ENCODE data around the gene FOXO6. TPM values are rescaled to one million over a fixed set of nuclear protein-coding genes. Genes with fewer than 3 reads are reported as not detected.

The FOXO6 gene
- total and polyA plus RNA-seq, 10 of the 15 experiments (the other 5 are each of a cell fraction or from before 2014, with no cell fraction given): 0.37 TPM; not detected in 9

DNA sequence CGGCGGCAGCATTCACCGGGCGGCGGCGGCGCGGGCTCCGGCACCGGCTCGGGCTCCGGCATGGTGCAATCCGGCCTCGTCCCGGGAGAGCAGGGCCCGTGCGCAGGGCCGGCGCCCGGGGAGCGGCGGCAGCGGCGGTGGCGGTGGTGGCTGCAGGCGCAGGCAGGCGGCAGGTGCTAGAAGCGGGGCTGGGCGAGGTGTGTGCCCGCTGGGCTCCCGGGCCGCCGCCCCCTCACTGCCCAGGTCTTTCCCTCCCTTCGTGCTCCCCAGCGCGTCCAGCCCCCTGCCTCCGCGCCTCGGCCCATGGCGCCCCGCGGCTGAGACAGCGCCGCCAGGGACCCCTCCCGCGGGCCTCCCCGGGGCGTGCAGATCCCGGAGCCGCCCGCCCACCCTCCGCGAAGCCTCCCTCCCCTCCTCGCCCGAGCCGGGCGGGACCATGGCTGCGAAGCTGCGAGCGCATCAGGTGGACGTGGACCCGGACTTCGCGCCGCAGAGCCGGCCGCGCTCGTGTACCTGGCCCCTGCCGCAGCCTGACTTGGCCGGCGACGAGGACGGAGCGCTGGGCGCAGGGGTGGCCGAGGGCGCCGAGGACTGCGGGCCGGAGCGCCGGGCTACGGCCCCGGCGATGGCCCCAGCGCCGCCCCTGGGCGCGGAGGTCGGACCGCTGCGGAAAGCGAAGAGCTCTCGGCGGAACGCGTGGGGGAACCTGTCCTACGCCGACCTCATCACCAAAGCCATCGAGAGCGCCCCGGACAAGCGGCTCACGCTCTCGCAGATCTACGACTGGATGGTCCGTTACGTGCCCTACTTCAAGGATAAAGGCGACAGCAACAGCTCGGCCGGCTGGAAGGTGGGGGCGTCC lies 492 bp downstream of the FOXO6 start:
- in situ Hi-C loops (cut with MboI): no loop called here
- Histone ChIP-seq H3K27ac (ENCODE audit: control insufficient read depth, insufficient read depth) (no peak overlapping the region), H2AFZ (ENCODE audit: control insufficient read depth, low read depth, low read length) (peak overlapping the region; percentile 52), H3K4me2 (ENCODE audit: control insufficient read depth, insufficient read depth) (peak overlapping the region; percentile 83), H3K27me3 (replicated peaks in 1 of 2; ENCODE audit: control insufficient read depth in 2 of 2, insufficient read depth in 2 of 2, low read length in 1 of 2) (peaks cover 10 to 16% of the 10 kb centered on the region in 2 experiments; a peak in 3 of 4 replicates), H3K4me1 (ENCODE audit: control insufficient read depth, insufficient read depth, low read length) (peaks cover 12% of the 10 kb centered on the region), H3K79me2 (ENCODE audit: control insufficient read depth, insufficient read depth, low read length) (no peaks in the 10 kb centered on the region), H3K4me3 (peak overlapping the region; percentile 58), H4K20me1 (ENCODE audit: control insufficient read depth, insufficient read depth) (no peaks in the 10 kb centered on the region), H3K9ac (ENCODE audit: control insufficient read depth, insufficient read depth, low read length) (no peak overlapping the region), H3K36me3 (ENCODE audit: control insufficient read depth in 2 of 2, insufficient read depth in 2 of 2, low read length in 1 of 2) (no peaks in the 10 kb centered on the region), H3K9me3 (replicated peaks; ENCODE audit: control insufficient read depth, insufficient read depth, low read length) (no peaks in the 10 kb centered on the region)
- POLR2A ChIA-PET: interaction anchor here (1.1 kb wide), 1 partner anchor 15 kb away, joined by 3 read pairs; no protein-coding TSS in a partner anchor
- WGBS (ENCODE audit: insufficient coverage, insufficient replicate concordance, low lambda C conversion rate, missing lambda C conversion rate): 1% methylated on average over 80 of the region's 113 CpGs
- CTCF ChIA-PET: interaction anchor here (1.4 to 3.7 kb wide), 6 partner anchors 18 to 59 kb away, joined by 3 to 14 read pairs (median 6); no protein-coding TSS in a partner anchor
- RAD21 ChIA-PET (ENCODE audit: unreplicated experiment): interaction anchor here (0.6 to 2.0 kb wide), 7 partner anchors 11 to 57 kb away, joined by 3 to 15 read pairs (median 3); no protein-coding TSS in a partner anchor
- FAIRE-seq: no peak
- SMC1A ChIA-PET (ENCODE audit: uncharacterized antibody, unreplicated experiment): interaction anchor here (1.0 to 1.3 kb wide), 2 partner anchors 29 to 31 kb away, joined by 3 read pairs; no protein-coding TSS in a partner anchor
- intact Hi-C loops (cut with micrococcal nuclease; ENCODE audit: unreplicated experiment): no loop called here
- no TSS peak for BruUV-seq (replicated peaks)
- DNase-seq (ENCODE audit: low read depth, low spot score): no peak
- ATAC-seq: peak; percentile 8
- TF ChIP-seq TBL1XR1 (IDR thresholded peaks at IDR 0.05; ENCODE audit: low read depth, low read length) (no peak), RBBP5 (conservative IDR thresholded peaks at IDR 0.05) (no peak), ATF7 (IDR thresholded peaks at IDR 0.05; ENCODE audit: low read depth) (no peak), NFYA (IDR thresholded peaks at IDR 0.05; ENCODE audit: borderline replicate concordance, low read depth, low read length) (no peak), BRCA1 (IDR thresholded peaks at IDR 0.05; ENCODE audit: low read depth, low read length) (no peak), IRF3 (IDR thresholded peaks at IDR 0.05) (no peak), NKRF (conservative IDR thresholded peaks at IDR 0.05) (peak; percentile 15; the same call in 1 of the 2 replicates), BCL3 (IDR thresholded peaks at IDR 0.05; ENCODE audit: borderline replicate concordance, insufficient read depth, low read depth, low read length, poor library complexity, severe bottlenecking) (no peak), HCFC1 (IDR thresholded peaks at IDR 0.05; ENCODE audit: low read length) (no peak), CBFB (IDR thresholded peaks at IDR 0.05; ENCODE audit: low read depth) (no peak)
- TF ChIP-seq, protein P1, sequence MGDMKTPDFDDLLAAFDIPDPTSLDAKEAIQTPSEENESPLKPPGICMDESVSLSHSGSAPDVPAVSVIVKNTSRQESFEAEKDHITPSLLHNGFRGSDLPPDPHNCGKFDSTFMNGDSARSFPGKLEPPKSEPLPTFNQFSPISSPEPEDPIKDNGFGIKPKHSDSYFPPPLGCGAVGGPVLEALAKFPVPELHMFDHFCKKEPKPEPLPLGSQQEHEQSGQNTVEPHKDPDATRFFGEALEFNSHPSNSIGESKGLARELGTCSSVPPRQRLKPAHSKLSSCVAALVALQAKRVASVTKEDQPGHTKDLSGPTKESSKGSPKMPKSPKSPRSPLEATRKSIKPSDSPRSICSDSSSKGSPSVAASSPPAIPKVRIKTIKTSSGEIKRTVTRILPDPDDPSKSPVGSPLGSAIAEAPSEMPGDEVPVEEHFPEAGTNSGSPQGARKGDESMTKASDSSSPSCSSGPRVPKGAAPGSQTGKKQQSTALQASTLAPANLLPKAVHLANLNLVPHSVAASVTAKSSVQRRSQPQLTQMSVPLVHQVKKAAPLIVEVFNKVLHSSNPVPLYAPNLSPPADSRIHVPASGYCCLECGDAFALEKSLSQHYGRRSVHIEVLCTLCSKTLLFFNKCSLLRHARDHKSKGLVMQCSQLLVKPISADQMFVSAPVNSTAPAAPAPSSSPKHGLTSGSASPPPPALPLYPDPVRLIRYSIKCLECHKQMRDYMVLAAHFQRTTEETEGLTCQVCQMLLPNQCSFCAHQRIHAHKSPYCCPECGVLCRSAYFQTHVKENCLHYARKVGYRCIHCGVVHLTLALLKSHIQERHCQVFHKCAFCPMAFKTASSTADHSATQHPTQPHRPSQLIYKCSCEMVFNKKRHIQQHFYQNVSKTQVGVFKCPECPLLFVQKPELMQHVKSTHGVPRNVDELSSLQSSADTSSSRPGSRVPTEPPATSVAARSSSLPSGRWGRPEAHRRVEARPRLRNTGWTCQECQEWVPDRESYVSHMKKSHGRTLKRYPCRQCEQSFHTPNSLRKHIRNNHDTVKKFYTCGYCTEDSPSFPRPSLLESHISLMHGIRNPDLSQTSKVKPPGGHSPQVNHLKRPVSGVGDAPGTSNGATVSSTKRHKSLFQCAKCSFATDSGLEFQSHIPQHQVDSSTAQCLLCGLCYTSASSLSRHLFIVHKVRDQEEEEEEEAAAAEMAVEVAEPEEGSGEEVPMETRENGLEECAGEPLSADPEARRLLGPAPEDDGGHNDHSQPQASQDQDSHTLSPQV (IDR thresholded peaks at IDR 0.05): no peak
